NCI-H2196 treated with DMSO at 0.1 percent for 48 hours (cell line): ENCODE results near the gene MARCHF10.

Source experiments
- DNase-seq: peaks from one replicate; lab custom pipeline; 2025; ENCODE audit not compliant: unreplicated experiment; lab: John Stamatoyannopoulos, UW

MARCHF10 gene

DNA sequence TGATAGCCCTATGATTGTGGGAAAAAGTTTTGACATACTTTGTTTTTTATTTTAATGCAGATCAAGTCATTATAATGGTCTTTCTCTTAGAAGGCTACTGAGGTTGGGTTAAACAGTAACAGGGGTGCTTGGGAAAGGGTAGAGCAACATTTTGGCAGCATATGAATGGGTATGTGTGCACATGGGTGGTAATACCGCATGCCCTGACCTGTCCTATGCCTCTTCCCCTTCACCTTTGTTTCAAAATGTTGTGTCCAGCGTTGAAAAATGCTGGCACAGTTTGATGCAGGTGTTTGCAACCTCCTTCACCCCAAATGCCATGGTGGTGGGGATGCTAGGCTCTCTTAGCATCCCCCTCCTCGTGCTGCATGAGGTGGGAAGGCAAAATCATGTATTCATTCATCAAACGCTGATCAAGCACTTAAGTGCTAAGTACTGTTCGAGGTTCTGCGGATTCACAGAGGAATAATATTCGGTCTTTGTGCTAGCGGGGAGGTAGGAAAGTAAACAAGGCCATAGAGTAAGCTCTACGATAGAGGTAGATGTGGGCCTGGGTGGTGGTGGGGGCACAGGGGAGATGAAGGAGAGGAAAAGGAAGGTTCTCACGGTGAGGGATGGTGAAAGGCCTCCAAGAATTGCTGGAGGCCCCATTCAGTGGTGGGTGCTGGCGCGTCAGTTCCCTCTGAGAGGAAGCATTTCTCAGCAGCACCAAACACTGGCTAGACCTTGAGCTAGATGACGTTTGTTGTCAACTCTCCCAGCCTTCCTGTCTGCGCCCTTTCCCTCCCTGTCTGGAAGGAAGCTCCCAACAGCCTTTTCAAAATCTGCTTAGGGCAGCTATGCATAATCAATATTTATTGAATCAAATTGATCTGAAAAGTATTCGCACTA, 13.3 kb upstream of the MARCHF10 start:
- DNase-seq = no peak

DNA sequence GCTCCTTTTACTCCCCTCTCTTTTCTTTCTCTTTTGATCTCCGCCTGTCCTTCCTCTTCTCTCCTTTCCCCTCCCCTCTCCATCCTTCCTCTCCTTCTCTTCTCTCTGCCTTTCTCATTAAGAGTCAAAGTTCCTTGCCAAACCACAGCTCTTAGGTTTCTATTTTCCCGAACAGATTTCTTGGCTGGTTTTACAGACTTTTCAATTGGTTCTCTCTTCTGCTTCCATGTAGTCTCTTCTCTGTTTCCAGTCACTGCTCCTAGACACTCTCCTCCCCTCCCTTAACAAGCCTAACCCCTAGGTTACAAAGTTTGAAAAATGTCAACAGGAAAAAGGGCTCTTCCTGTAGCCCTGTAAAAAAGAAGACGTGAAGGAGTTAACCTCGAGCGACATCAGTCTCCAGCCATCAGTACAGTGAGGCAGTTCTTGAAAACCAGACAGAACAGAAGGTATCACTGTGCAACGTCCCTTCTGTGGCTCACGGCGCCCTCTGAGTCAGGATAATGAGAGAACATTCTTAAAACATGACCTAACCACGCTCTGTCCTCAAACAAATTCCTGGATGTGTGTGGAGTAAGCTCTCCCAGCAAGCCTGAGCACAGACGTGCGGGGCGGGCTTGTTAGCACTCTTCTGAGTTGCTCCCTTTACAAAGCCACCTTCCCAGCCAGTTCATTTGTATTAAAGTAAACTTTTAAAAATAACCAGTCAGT, 11.6 kb upstream of the MARCHF10 start:
- DNase-seq = peak; percentile 15

- no peak for DNase-seq
Measured at GRCh38 chr17:62818526-62818925, 10.4 kb upstream of the MARCHF10 start.

GRCh38 chr17:62816282-62816839, 8.2 kb upstream of the MARCHF10 start:
- DNase-seq = no peak

- no peak for DNase-seq
Measured at GRCh38 chr17:62809656-62810055, 1.5 kb upstream of the MARCHF10 start.

DNA sequence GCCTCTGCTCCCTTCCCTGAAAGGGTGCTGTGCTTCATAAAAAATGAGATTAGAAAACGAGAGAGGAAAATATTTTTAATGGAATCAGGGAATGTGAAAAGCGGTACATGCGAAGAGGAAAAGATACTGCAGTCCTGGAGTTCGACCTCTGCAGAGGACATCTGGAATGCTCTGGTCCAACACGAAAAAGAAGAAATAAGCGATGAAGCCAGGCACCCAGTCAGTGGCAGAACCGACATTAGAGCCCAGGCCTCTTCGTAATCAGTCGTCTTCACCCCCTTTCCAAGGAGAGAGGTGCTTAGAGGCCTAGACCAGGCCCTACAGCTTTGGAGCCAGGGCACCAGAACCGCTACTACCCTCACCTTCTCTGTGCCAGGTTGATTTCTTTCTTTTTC, 459 bp upstream of the MARCHF10 start:
- DNase-seq = no peak

GRCh38 chr17:62805234-62805633, 2.9 kb downstream of the MARCHF10 start:
- DNase-seq = no peak

- no peak for DNase-seq
Measured at GRCh38 chr17:62804822-62805221, 3.3 kb downstream of the MARCHF10 start.

GRCh38 chr17:62804025-62804424, 4.1 kb downstream of the MARCHF10 start:
- DNase-seq = no peak

GRCh38 chr17:62802561-62803205, 5.4 kb downstream of the MARCHF10 start:
- DNase-seq = peak; percentile 20

GRCh38 chr17:62801553-62802114, 6.5 kb downstream of the MARCHF10 start:
- no peak for DNase-seq

DNA sequence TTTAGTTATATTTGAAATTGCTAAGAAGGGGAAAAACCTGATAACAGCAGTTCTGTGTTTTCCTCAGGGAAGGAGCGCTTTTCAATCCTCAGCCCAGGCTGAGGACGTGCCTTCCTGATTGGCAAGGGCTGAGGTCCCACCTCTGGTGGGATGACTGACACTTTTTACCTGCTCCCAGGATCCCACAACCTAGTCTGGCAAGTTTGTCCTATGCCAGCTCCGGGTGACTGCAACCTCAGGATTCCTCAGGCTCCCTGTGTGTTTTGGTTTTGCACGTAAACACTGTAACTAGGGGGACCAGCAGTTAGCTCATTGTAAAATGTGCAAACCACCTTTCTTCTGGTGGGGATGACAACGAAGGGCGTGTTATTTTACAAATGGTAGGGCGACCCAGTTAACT, 7.5 kb downstream of the MARCHF10 start:
- no peak for DNase-seq

DNA sequence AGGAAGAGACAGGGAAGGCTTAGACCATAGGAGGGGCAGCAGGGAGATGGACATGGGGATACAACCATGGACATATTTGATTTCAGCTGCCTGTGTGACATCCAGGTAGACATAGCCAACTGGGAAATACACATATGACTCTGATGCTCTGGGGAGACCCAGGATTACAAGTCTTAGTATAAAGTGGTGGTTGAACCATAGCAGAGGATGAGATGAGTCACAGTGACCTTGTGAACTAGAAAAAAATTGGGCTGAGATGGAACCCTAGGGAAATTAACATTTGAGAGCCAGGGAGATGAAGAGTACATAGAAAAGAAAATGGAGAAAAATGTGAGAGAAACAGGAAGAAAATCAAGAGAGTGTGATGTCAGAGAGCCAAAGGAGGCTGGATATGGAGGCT, 10.2 kb downstream of the MARCHF10 start:
- no peak for DNase-seq

GRCh38 chr17:62796291-62796690, 11.8 kb downstream of the MARCHF10 start:
- no peak for DNase-seq

- DNase-seq = no peak
Measured at GRCh38 chr17:62794666-62794971, 13.5 kb downstream of the MARCHF10 start.

GRCh38 chr17:62793919-62794665, 14.0 kb downstream of the MARCHF10 start:
- no peak for DNase-seq

DNA sequence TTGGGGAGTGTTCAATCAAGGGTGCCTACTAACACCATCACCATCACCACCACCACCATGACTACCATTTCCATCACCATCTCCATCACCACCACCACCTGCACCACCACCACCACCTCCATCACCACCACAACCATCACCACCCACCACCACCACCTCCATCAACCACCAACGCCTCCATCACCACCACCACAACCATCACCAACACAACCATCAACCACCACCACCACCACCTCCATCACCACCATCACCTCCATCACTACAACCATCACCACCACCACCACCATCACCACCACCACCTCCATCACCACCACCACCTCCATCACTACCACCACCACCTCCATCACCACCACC, 15.7 kb downstream of the MARCHF10 start:
- no peak for DNase-seq

- DNase-seq = no peak
Measured at GRCh38 chr17:62791767-62792446, 16.2 kb downstream of the MARCHF10 start.

DNA sequence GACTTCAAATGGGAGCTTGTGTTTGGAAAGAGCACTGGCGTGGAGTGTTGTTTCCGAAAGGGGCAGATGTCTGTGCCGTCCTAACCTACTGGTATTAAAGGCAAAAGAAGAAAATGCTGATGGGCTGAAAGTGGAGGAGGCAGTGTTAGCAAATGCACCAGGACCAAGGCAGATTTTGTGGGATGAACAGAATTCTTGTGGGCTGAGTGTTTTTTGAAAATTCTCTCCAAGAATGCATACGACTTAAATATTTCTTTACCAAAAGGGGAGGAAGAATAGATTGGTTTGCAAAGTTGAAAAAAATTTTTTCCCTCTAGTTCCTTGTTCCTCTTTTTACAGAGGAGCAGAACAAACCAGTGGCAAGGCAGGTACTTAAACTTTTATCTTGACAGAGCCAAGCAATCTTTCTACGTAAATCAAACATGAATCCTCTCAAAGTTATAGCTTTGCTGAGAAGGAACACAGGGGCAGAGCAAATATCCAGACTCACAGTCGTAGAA, 16.8 kb downstream of the MARCHF10 start:
- no peak for DNase-seq

DNA sequence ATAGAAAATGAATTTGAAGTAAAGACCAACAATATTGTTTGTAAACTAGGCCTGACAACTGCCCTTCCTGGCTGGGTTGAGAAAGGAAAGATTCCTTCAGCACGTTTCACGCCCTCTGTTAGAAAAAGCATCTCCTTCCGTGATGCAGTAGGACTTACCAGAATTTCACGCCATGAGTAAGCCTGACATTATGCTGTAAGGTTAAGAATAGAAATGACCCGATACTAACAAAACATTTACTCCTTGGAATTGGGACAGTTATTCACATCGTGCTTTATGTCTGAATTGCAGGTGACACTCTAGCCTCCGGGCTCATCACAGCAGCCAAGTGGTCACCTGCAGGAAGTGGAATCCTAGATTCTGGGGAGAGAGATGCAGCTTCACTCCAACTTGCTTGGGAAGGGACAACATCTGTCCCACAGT, 17.5 kb downstream of the MARCHF10 start:
- peak; percentile 29 for DNase-seq
